Stimulated activated memory B cell treated with anti-CD40 and anti-IgM and Interleukin-4, amounts not matched to agents 10 μg/mL and 1 μg/mL and 100 μg/mL, for 72 hours (primary cell): ENCODE measurements around the gene FMO5.

Source experiments
- ATAC-seq: fragments of 150-1000 bp; cut with Tn5 transposase; 2 replicates; pipeline ENCODE4 v1.10.0; 2021
- H3K27ac Mint-ChIP-seq: one replicate; pipeline ENCODE4 v1.8.0; 2022; ENCODE audit warnings: mild to moderate bottlenecking, mixed read lengths
- H3K27me3 Mint-ChIP-seq: one replicate; pipeline ENCODE4 v1.8.0; 2022; ENCODE audit warnings: mixed read lengths
- H3K36me3 Mint-ChIP-seq: one replicate; pipeline ENCODE4 v1.8.0; 2022; ENCODE audit warnings: mixed read lengths
- H3K4me1 Mint-ChIP-seq: one replicate; pipeline ENCODE4 v1.8.0; 2022; ENCODE audit warnings: mixed read lengths
- H3K4me3 Mint-ChIP-seq: one replicate; pipeline ENCODE4 v1.8.0; 2022; ENCODE audit warnings: mild to moderate bottlenecking, moderate library complexity, mixed read lengths
- H3K9me3 Mint-ChIP-seq: one replicate; pipeline ENCODE4 v1.8.0; 2022; ENCODE audit warnings: mixed read lengths

Gene FMO5

GRCh38 chr1:147218606-147219005 is 6.5 kb downstream of the FMO5 start:
- H3K4me1 Mint-ChIP-seq, result peaks cover 9% of the 10 kb centered on the region
- H3K27ac Mint-ChIP-seq, result no peak overlapping the region
- no peak for ATAC-seq
- H3K4me3 Mint-ChIP-seq, result no peak overlapping the region
- no peaks in the 10 kb centered on the region for H3K9me3 Mint-ChIP-seq
- H3K36me3 Mint-ChIP-seq, result peaks cover 5% of the 10 kb centered on the region
- H3K27me3 Mint-ChIP-seq, result no peaks in the 10 kb centered on the region

- Mint-ChIP-seq H3K36me3 (peaks cover 15% of the 10 kb centered on the region), H3K9me3 (no peaks in the 10 kb centered on the region), H3K4me3 (no peak overlapping the region), H3K27ac (no peak overlapping the region), H3K27me3 (no peaks in the 10 kb centered on the region), H3K4me1 (peaks cover 9% of the 10 kb centered on the region)
- no peak for ATAC-seq
Measured at GRCh38 chr1:147217141-147217540, 8.0 kb downstream of the FMO5 start.

- no peaks in the 10 kb centered on the region for H3K9me3 Mint-ChIP-seq
- H3K27me3 Mint-ChIP-seq, result no peaks in the 10 kb centered on the region
- peaks cover 9% of the 10 kb centered on the region for H3K4me1 Mint-ChIP-seq
- H3K27ac Mint-ChIP-seq, result no peak overlapping the region
- ATAC-seq, result no peak
- H3K4me3 Mint-ChIP-seq, result no peak overlapping the region
- peaks cover 15% of the 10 kb centered on the region for H3K36me3 Mint-ChIP-seq
Measured at GRCh38 chr1:147216124-147216523, 9.0 kb downstream of the FMO5 start.

- no peaks in the 10 kb centered on the region for H3K9me3 Mint-ChIP-seq
- H3K4me1 Mint-ChIP-seq, result peaks cover 9% of the 10 kb centered on the region
- no peak for ATAC-seq
- H3K27me3 Mint-ChIP-seq, result no peaks in the 10 kb centered on the region
- peaks cover 15% of the 10 kb centered on the region for H3K36me3 Mint-ChIP-seq
- H3K27ac Mint-ChIP-seq, result no peak overlapping the region
- H3K4me3 Mint-ChIP-seq, result no peak overlapping the region
Measured at GRCh38 chr1:147215540-147215916, 9.6 kb downstream of the FMO5 start.

- H3K27me3 Mint-ChIP-seq, result no peaks in the 10 kb centered on the region
- no peak for ATAC-seq
Measured at GRCh38 chr1:147214842-147215539, 10.1 kb downstream of the FMO5 start.

GRCh38 chr1:147214325-147214724 is 10.8 kb downstream of the FMO5 start:
- H3K4me3 Mint-ChIP-seq, result no peak overlapping the region
- no peaks in the 10 kb centered on the region for H3K27me3 Mint-ChIP-seq
- no peaks in the 10 kb centered on the region for H3K9me3 Mint-ChIP-seq
- peaks cover 18% of the 10 kb centered on the region for H3K36me3 Mint-ChIP-seq
- peaks cover 9% of the 10 kb centered on the region for H3K4me1 Mint-ChIP-seq
- ATAC-seq, result no peak
- H3K27ac Mint-ChIP-seq, result no peak overlapping the region

More at GRCh38 chr1:147214842-147215539, 10.1 kb downstream of the FMO5 start:
- Mint-ChIP-seq H3K36me3 (peaks cover 11% of the 10 kb centered on the region), H3K4me3 (no peak overlapping the region), H3K27ac (no peak overlapping the region), H3K9me3 (no peaks in the 10 kb centered on the region), H3K4me1 (peaks cover 9% of the 10 kb centered on the region)

GRCh38 chr1:147213271-147213670 is 11.9 kb downstream of the FMO5 start:
- peaks cover 9% of the 10 kb centered on the region for H3K4me1 Mint-ChIP-seq
- H3K9me3 Mint-ChIP-seq, result no peaks in the 10 kb centered on the region
- H3K4me3 Mint-ChIP-seq, result no peak overlapping the region
- H3K27me3 Mint-ChIP-seq, result no peaks in the 10 kb centered on the region
- H3K36me3 Mint-ChIP-seq, result peaks cover 19% of the 10 kb centered on the region
- H3K27ac Mint-ChIP-seq, result no peak overlapping the region
- ATAC-seq, result no peak

- ATAC-seq, result no peak
- Mint-ChIP-seq H3K9me3 (no peaks in the 10 kb centered on the region), H3K4me1 (peaks cover 9% of the 10 kb centered on the region), H3K4me3 (no peak overlapping the region), H3K27me3 (no peaks in the 10 kb centered on the region), H3K27ac (no peak overlapping the region), H3K36me3 (peaks cover 19% of the 10 kb centered on the region)
Measured at GRCh38 chr1:147211577-147211976, 13.6 kb downstream of the FMO5 start.

DNA sequence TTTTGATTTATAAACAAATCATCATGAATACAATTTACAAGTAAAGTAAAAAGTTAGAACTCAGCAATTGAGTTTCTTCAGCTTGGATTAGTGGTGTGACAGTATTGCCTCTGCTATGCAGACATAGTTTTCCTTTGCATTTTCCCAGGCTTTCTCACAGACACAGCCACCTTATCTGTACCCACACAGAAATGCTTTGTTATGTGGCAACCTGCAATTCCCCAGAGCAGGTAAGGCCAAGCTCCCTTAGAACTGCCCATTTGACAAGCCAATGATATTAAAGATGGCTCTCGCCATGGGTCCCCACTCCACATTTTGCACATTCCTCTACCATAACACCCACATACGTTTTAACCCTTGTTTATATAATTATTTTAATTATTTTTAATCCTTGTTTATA is 14.2 kb downstream of the FMO5 start:
- no peak overlapping the region for H3K4me3 Mint-ChIP-seq
- no peak for ATAC-seq
- H3K9me3 Mint-ChIP-seq, result no peaks in the 10 kb centered on the region
- H3K27me3 Mint-ChIP-seq, result no peaks in the 10 kb centered on the region
- H3K36me3 Mint-ChIP-seq, result peaks cover 19% of the 10 kb centered on the region
- H3K27ac Mint-ChIP-seq, result no peak overlapping the region
- H3K4me1 Mint-ChIP-seq, result peaks cover 9% of the 10 kb centered on the region

DNA sequence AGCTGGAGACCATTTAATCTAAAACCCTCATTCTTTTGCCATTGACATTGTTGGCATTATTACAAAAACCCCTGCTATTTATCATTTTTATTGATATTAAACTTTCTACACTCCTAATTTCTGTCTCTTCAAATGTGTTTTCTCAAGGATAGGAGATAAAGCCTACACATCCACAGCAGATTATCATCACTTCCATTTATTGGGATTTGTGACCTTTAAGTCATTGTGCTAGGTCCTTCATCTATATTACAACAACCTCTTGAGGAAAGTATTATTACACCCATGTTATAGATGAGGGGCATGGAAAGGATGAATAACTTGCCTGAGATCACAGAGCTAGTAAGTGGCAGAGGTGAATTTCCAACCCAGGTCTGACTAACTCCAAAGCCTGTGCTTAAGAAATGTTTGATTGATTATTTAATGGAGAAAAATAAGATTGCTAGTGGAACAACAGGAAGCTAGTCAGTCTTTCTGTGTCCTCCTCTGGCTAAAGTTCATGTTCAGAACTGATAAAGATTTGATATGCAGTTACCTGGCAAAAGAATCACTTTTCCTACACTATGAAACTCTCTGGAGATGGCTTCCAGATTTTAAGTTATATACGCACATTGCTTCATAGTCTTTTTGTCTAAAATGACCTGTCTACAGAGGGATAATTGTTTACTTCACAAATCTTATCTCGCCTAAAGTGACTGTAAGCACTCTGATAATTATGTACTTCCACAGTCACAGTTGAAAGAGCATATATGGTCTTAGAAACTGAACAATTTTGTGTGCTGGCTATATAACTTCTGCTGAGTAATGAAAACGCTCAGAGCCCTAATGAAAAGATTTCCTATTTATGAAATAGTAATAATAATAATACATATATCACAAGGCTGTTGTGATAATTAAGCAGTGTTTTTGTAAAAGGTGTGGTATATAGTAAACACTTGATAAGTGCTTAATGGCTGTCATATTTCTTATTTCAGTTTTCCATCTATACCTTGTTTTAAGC is 15.0 kb downstream of the FMO5 start:
- ATAC-seq, result no peak
- H3K36me3 Mint-ChIP-seq, result peaks cover 19% of the 10 kb centered on the region
- peaks cover 9% of the 10 kb centered on the region for H3K4me1 Mint-ChIP-seq
- H3K9me3 Mint-ChIP-seq, result no peaks in the 10 kb centered on the region
- H3K4me3 Mint-ChIP-seq, result no peak overlapping the region
- H3K27ac Mint-ChIP-seq, result no peak overlapping the region
- H3K27me3 Mint-ChIP-seq, result no peaks in the 10 kb centered on the region

DNA sequence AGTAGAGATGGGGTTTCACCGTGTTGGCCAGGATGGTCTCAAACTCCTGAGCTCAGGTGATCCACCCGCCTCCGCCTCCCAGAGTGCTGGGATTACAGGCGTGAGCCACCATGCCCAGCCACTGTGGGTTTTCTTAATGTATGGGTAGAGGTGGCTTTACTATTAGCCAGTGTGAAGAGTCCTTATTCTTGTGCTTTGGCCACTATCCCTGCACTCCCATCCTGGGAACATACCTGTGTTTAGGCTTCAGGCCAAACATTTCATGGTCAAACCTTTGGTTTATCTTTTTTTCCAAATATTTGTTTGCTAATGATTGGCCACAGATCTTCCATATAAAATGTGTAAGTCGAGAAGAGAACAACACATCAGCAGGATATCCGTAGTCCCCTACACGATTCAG is 16.5 kb downstream of the FMO5 start:
- H3K36me3 Mint-ChIP-seq, result peaks cover 19% of the 10 kb centered on the region
- H3K9me3 Mint-ChIP-seq, result no peaks in the 10 kb centered on the region
- H3K4me3 Mint-ChIP-seq, result no peak overlapping the region
- ATAC-seq, result no peak
- no peaks in the 10 kb centered on the region for H3K27me3 Mint-ChIP-seq
- peaks cover 14% of the 10 kb centered on the region for H3K4me1 Mint-ChIP-seq
- H3K27ac Mint-ChIP-seq, result no peak overlapping the region

GRCh38 chr1:147207192-147207591 is 17.9 kb downstream of the FMO5 start:
- no peak overlapping the region for H3K27ac Mint-ChIP-seq
- ATAC-seq, result no peak
- no peaks in the 10 kb centered on the region for H3K27me3 Mint-ChIP-seq
- H3K4me3 Mint-ChIP-seq, result no peak overlapping the region
- H3K4me1 Mint-ChIP-seq, result peaks cover 18% of the 10 kb centered on the region
- H3K36me3 Mint-ChIP-seq, result peaks cover 8% of the 10 kb centered on the region
- no peaks in the 10 kb centered on the region for H3K9me3 Mint-ChIP-seq

- Mint-ChIP-seq H3K36me3 (no peaks in the 10 kb centered on the region), H3K27me3 (no peaks in the 10 kb centered on the region), H3K27ac (peak overlapping the region; percentile 5), H3K9me3 (no peaks in the 10 kb centered on the region), H3K4me1 (peaks cover 18% of the 10 kb centered on the region), H3K4me3 (no peak overlapping the region)
- peak; percentile 57 for ATAC-seq
Measured at GRCh38 chr1:147204080-147204479, 21.1 kb downstream of the FMO5 start.

DNA sequence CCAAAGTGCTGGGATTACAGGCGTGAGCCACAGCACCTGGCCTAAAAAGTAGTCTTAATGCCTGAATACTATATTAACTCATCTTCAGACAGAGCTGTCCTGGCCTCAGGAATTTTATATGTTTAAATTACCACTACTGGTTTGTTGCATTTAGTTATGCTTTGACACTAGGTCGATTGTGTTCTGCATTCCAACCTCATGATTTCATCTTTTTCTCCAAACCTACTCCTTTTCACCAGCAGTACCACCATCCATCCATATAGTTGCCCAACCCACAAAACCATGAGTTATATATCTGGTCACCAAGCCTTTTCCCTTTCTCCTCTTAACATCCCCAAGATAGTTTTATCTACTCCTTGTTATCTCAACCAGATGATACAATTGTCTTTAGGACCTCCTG is 22.6 kb downstream of the FMO5 start:
- Mint-ChIP-seq H3K4me3 (no peak overlapping the region), H3K4me1 (peaks cover 18% of the 10 kb centered on the region), H3K27ac (peak overlapping the region; percentile 22), H3K36me3 (no peaks in the 10 kb centered on the region), H3K27me3 (no peaks in the 10 kb centered on the region), H3K9me3 (no peaks in the 10 kb centered on the region)
- no peak for ATAC-seq

- Mint-ChIP-seq H3K27ac (no peak overlapping the region), H3K36me3 (peaks cover 2% of the 10 kb centered on the region), H3K27me3 (no peaks in the 10 kb centered on the region), H3K4me1 (peaks cover 18% of the 10 kb centered on the region), H3K9me3 (no peaks in the 10 kb centered on the region), H3K4me3 (no peak overlapping the region)
- no peak for ATAC-seq
Measured at GRCh38 chr1:147201786-147202185, 23.4 kb downstream of the FMO5 start.

- no peak for ATAC-seq
- H3K36me3 Mint-ChIP-seq, result peaks cover 5% of the 10 kb centered on the region
- no peaks in the 10 kb centered on the region for H3K27me3 Mint-ChIP-seq
- no peak overlapping the region for H3K4me3 Mint-ChIP-seq
- no peak overlapping the region for H3K27ac Mint-ChIP-seq
- peaks cover 18% of the 10 kb centered on the region for H3K4me1 Mint-ChIP-seq
- H3K9me3 Mint-ChIP-seq, result no peaks in the 10 kb centered on the region
Measured at GRCh38 chr1:147201276-147201675, 23.9 kb downstream of the FMO5 start.
